HG02798 (cell line): ENCODE measurements around the gene KCNQ1.

Experiments
- ATAC-seq: cut with Tn5 transposase; IDR thresholded peaks from one replicate; pipeline ENCODE4 v1.9.1; 2021; ENCODE audit warnings: mild to moderate bottlenecking; ENCODE audit not compliant: unreplicated experiment, poor library complexity

The KCNQ1 gene

DNA sequence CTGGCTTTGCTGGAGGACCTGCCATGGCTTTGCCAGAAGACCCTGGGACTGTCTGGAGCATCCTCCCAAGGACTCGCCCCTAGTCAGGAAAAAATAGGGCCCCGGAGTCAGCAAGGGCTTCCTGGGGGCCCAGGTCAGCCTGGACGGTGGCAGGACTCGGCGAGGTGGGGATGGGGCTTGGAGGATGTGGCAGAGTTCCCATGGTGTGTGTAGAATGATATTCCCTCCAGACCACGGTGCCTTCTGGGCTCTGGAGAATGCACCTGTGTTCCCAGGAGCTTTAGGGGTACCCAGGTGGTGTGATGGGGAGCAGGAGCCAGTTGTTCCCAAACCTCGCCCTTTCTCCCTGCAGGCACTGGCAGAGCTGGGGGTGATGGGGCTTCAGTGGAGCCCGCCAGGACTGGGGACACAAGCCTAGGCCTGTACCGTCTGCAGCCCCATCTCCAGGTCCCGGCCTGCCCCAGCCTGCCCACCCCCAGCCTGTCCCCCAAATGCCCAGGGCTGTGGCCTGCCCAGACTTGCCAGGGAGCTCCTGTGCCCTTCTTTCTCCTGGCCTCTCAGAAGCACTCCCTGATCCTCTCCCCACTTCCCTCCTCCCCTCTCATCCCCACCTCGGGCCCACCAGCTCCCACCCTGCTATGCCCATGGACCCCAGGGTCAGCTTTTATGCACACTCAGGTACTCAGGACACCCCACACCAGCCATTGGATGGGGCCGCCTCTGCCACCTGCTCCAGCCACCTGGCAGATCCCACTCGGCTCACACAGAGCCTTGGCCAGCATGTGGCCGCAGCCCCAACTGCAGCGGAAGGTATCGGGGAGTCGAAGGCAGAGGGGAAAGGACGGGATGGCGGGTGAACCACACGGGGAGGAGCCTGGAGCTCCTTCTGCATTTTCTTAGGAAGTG, 358.6 kb downstream of the KCNQ1 start:
- no peak for ATAC-seq

DNA sequence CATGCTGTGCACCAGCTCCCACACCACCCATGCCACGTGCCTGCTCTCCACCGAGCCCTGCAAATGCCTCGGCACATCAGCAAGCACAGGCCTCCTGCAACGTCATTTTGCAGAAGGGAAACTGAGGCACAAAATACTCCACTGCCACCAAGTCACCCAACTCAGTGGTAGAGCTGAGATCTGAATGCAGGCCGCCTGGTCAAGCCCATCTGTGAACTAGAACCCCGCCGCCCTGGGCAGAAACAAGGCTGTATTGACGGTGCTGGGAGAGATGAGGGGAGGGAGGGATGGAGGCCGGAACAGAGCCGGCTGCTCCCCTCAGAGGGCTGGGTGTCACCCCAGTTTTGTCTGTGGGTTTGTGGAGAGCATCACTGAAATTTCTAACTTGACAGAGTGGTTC, 359.4 kb downstream of the KCNQ1 start:
- no peak for ATAC-seq

GRCh38 chr11:2804701-2805387, 360.0 kb downstream of the KCNQ1 start:
- no peak for ATAC-seq

- ATAC-seq, result no peak
Observed at GRCh38 chr11:2805388-2806056, 360.7 kb downstream of the KCNQ1 start.

DNA sequence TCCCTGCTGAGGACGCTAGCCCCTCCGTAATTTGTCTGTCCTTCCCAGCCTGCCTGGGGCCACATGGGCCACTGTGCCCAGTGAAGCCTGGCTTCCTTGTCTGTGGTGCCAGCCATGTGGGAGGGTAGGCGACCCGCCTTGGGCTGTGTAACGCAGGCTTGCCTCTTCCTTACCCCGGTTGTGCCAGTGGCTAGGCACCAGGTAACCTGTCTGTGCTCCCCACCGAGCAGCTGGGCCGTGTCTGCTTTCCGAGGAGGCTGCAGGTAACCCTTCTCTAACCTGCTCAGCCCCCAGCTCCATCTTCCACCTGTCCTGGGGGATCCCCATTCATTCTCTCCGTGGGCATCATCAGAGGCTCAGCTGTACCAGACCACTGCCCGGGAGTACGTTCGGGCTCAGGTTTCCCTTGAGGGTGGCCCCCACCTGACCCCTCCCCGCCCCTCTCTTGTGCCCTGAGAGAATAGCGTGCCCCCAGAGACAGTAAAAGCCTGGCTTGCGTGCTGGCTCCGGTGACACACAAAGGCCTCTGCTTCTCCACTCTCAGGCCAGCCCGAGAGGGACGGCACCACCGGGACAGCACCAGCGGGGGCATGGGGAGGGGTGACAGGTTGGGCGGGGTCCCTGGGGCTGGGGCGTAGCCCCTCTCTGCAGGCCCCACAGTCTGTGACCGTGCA, 361.7 kb downstream of the KCNQ1 start:
- no peak for ATAC-seq

GRCh38 chr11:2807025-2807681, 362.3 kb downstream of the KCNQ1 start:
- no peak for ATAC-seq

- no peak for ATAC-seq
Observed at GRCh38 chr11:2807801-2808241, 363.0 kb downstream of the KCNQ1 start.

GRCh38 chr11:2808850-2809846, 364.3 kb downstream of the KCNQ1 start:
- ATAC-seq, result no peak

DNA sequence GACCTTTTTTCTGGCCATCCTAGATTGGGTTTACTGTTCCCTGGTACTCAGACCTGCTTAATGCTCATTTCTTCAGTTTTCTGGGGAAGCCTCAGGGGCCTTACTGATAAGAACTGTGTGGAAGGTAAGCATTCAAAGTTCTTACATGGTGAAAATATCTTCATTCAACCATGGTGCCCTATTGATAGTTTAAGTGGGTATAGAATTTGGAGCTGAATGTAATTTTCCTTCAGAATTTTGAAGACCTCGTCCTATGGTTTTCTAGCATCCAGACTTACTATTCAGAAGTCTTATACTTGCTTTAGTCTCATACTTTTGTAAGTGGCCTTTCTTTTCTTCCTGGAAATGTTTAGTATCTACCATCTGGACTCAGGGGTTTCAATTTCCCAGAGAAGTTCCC, 365.0 kb downstream of the KCNQ1 start:
- no peak for ATAC-seq

DNA sequence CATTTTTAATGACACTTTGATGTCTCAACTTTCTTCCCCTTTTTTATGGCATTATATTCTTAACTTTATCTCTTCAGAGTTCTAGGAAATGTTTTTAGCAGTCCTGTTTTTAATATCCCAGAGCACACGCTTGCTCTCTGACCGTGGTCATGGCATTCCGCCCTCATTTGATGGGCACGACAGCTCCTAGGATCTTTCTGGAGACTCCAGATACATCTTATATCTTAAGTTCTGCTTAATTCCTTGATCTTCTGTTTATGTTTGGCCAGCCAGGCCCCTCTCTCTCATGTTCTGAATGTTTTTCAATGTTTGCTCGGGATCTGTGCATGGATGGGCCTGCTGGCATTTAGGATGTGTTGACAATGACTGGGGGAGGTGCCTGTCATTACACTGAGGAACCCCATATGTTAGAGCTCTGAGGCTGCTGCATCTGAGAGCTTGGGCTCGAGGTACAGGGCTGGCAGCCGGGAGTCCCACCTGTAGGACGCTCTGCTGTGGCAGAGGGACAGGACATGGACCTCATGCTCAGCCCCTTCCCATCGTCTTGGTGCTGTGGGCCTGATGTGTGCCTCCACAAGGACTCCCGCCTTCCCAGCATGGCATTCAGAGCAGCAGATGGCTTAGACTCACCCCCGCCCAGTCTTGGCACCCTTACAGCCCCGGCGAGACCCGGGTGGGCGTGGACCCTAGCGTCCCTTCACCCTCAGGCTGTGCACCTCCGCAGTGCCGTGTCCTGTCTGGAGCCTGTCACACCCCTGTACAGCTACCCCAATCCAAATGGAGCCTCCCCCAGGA, 365.8 kb downstream of the KCNQ1 start:
- ATAC-seq, result no peak

- no peak for ATAC-seq
Observed at GRCh38 chr11:2811206-2812091, 366.6 kb downstream of the KCNQ1 start.

- ATAC-seq, result no peak
Observed at GRCh38 chr11:2812371-2812991, 367.7 kb downstream of the KCNQ1 start.

GRCh38 chr11:2813141-2813908, 368.5 kb downstream of the KCNQ1 start:
- ATAC-seq, result no peak

- ATAC-seq, result no peak
Observed at GRCh38 chr11:2813968-2814367, 369.2 kb downstream of the KCNQ1 start.

GRCh38 chr11:2814751-2815150, 369.9 kb downstream of the KCNQ1 start:
- ATAC-seq, result no peak
